B cell (primary cell): ENCODE data around the gene ZNF662. TPM values are rescaled to one million over a fixed set of nuclear protein-coding genes. Genes with fewer than 3 reads are reported as not detected.

Experiments
- ATAC-seq: fragments of 200-7000 bp; cut with Tn5 transposase; one replicate; pipeline ENCODE4 v1.10.0; 2021; ENCODE audit warnings: low read depth, mild to moderate bottlenecking, moderate number of reproducible peaks, moderate library complexity
- CTCF ChIA-PET: fragments of 350-600 bp; sonication (Branson Sonifier 250); formaldehyde crosslinking; loops from one replicate; lab custom pipeline; 2021; ENCODE audit warnings: antibody characterized with exemption, inconsistent platforms; lab: Charles Lee
- POLR2A ChIA-PET: fragments of 350-600 bp; sonication (Branson Sonifier 250); formaldehyde crosslinking; loops from one replicate; lab custom pipeline; 2021; ENCODE audit warnings: antibody characterized with exemption; lab: Charles Lee
- DNase-seq: peaks from one replicate; pipeline ENCODE4 v3.0.0; 2013
- H2AFZ ChIP-seq: 2 replicates; pipeline ENCODE4 v1.6.1; 2012; ENCODE audit warnings: mild to moderate bottlenecking, low read depth, low read length; ENCODE audit not compliant: insufficient read depth, poor library complexity, severe bottlenecking
- H3K27ac ChIP-seq, 2 donors: 1 replicate in 1 of 2; 2 replicates in 1 of 2; pipeline ENCODE4 v1.5.1; 2012 to 2013; ENCODE audit warnings: low read length in 2 of 2, mild to moderate bottlenecking in 2 of 2, moderate library complexity in 1 of 2
- H3K27me3 ChIP-seq, 4 experiments: fragments of 200-600 bp in 1 of 4; sonication (generic) in 1 of 4; replicated peaks in 1 of 4; 1 replicate in 2 of 4; 2 replicates in 2 of 4; pipeline versions ENCODE4 v1.6.1 to v1.7.0; 2013 to 2016; ENCODE audit warnings: low read length in 3 of 4, mild to moderate bottlenecking in 2 of 4, mixed read lengths in 1 of 4, moderate library complexity in 1 of 4; ENCODE audit not compliant: insufficient read depth in 4 of 4, control insufficient read depth in 3 of 4; ENCODE audit errors: control extremely low read depth in 1 of 4
- H3K36me3 ChIP-seq, 2 experiments: replicated peaks in 1 of 2; 1 replicate in 1 of 2; 2 replicates in 1 of 2; pipeline versions ENCODE4 v1.6.1 to v1.7.1; 2013; ENCODE audit warnings: low read length in 1 of 2; ENCODE audit not compliant: insufficient read depth in 2 of 2, control insufficient read depth in 1 of 2; ENCODE audit errors: control extremely low read depth in 1 of 2, extremely low read depth in 1 of 2
- H3K4me1 ChIP-seq, 2 donors: fragments of 200-600 bp in 1 of 2; sonication (generic) in 1 of 2; 1 replicate in 1 of 2; 2 replicates in 1 of 2; pipeline versions ENCODE4 v1.5.1 to v1.6.1; 2013 to 2017; ENCODE audit warnings: low read length in 2 of 2; ENCODE audit not compliant: control insufficient read depth in 2 of 2, insufficient read depth in 2 of 2
- H3K4me2 ChIP-seq: replicated peaks from 2 replicates; pipeline ENCODE3; 2012; ENCODE audit warnings: mild to moderate bottlenecking, low read depth, low read length; ENCODE audit not compliant: poor library complexity, severe bottlenecking
- H3K4me3 ChIP-seq, 5 experiments: fragments of 200-600 bp in 1 of 5; sonication (generic) in 1 of 5; 1 replicate in 3 of 5; 2 replicates in 2 of 5; pipeline versions ENCODE4 v1.5.1 to v1.7.0; 2011 to 2016; ENCODE audit warnings: low read length in 4 of 5, mild to moderate bottlenecking in 4 of 5, low read depth in 2 of 5, control low read depth in 1 of 5, moderate library complexity in 1 of 5; ENCODE audit not compliant: insufficient read depth in 1 of 5; ENCODE audit errors: control extremely low read depth in 1 of 5, extremely low read depth in 1 of 5
- H3K79me2 ChIP-seq: fragments of 200-600 bp; sonication (generic); one replicate; pipeline ENCODE4 v1.6.0; 2016; ENCODE audit warnings: low read length; ENCODE audit not compliant: control insufficient read depth, insufficient read depth
- H3K9ac ChIP-seq: fragments of 200-600 bp; sonication (generic); 2 replicates; pipeline ENCODE4 v1.6.1; 2017; ENCODE audit warnings: mild to moderate bottlenecking, low read length, moderate library complexity
- H3K9me3 ChIP-seq, 3 donors: one replicate each; pipeline versions ENCODE4 v1.6.1 to v1.7.1; 2013; ENCODE audit warnings: low read length in 2 of 3; ENCODE audit not compliant: control insufficient read depth in 2 of 3, insufficient read depth in 1 of 3; ENCODE audit errors: control extremely low read depth in 1 of 3
- H4K20me1 ChIP-seq: 2 replicates; pipeline ENCODE4 v1.6.0; 2012; ENCODE audit warnings: mild to moderate bottlenecking, low read length; ENCODE audit not compliant: insufficient read depth, control insufficient read depth, poor library complexity, severe bottlenecking
- H3K27ac Mint-ChIP-seq: one replicate; pipeline ENCODE4 v1.8.0; 2021; ENCODE audit warnings: mixed read lengths
- H3K27me3 Mint-ChIP-seq: one replicate; pipeline ENCODE4 v1.8.0; 2021; ENCODE audit warnings: mixed read lengths
- H3K4me1 Mint-ChIP-seq: one replicate; pipeline ENCODE4 v1.8.0; 2021; ENCODE audit warnings: mixed read lengths
- H3K4me3 Mint-ChIP-seq: one replicate; pipeline ENCODE4 v1.8.0; 2021; ENCODE audit warnings: mixed read lengths
- H3K9me3 Mint-ChIP-seq: one replicate; pipeline ENCODE4 v1.8.0; 2022; ENCODE audit warnings: mixed read lengths; ENCODE audit not compliant: insufficient read depth
- CTCF ChIP-seq: fragments of 200-600 bp; IDR thresholded peaks from one replicate; pipeline ENCODE4 v1.8.0; 2022; ENCODE audit warnings: antibody characterized with exemption, mild to moderate bottlenecking
- EZH2 ChIP-seq: IDR thresholded peaks from 2 replicates; pipeline ENCODE4 v1.6.1; 2012; ENCODE audit warnings: borderline replicate concordance, low read depth, mild to moderate bottlenecking, moderate library complexity, low read length; ENCODE audit not compliant: insufficient read depth, poor library complexity, severe bottlenecking
- WGBS: methylation state at CpG from one replicate; pipeline ENCODE4 v1.1.5; 2013; ENCODE audit warnings: missing lambda C conversion rate; ENCODE audit not compliant: insufficient coverage; 5-methylcytosine and 5-hydroxymethylcytosine counted together
- intact Hi-C: fragments of 100-400 bp; cut with micrococcal nuclease; formaldehyde crosslinking; loops from one replicate; pipeline ENCODE4 v1.10.0; 2022
- polyA plus RNA-seq: library from polyadenylated mRNA; depleted of rRNA; stranded (reverse); fragments of >200 nt; gene quantifications from 2 replicates; pipeline ENCODE4 v1.2.3, GENCODE V29; 2012
- total RNA-seq, 2 donors: library from RNA; stranded (reverse); fragments of 120-200 nt in 1 of 2; gene quantifications; 1 replicate in 1 of 2; 2 replicates in 1 of 2; pipeline versions ENCODE4 v1.2.3 to v1.2.4, GENCODE V29; 2013 to 2022

Gene ZNF662
- total and polyA plus RNA-seq, 2 donors (not counting 1 experiment from before 2014, with no cell fraction given), result 0.12 to 0.42 TPM

GRCh38 chr3:42906848-42907183 is 874 bp downstream of the ZNF662 start:
- ATAC-seq (no peak), DNase-seq (no peak)
- peaks cover 0 to 19% (median 0%) of the 10 kb centered on the region in 3 donors for H3K9me3 ChIP-seq
- Mint-ChIP-seq H3K27ac (no peak overlapping the region), H3K4me1 (peaks cover 9% of the 10 kb centered on the region), H3K27me3 (peaks cover 58% of the 10 kb centered on the region), H3K9me3 (peaks cover 8% of the 10 kb centered on the region), H3K4me3 (peak overlapping the region; percentile 4)
- H3K4me1 ChIP-seq, result peaks cover 7 to 15% of the 10 kb centered on the region in 2 donors
- TF ChIP-seq CTCF (no peak), EZH2 (no peak)
- H3K4me3 ChIP-seq, result no peak overlapping the region
- no peak overlapping the region for H3K9ac ChIP-seq
- 92% methylated on average over 4 of the region's 4 CpGs for WGBS
- CTCF ChIA-PET, result no interaction called here
- H2AFZ ChIP-seq, result peak overlapping the region; percentile 60
- H3K27ac ChIP-seq, result no peak overlapping the region
- intact Hi-C loops, result no loop called here
- H3K4me2 ChIP-seq, result peak overlapping the region; percentile 66
- POLR2A ChIA-PET, result no interaction called here
- no peaks in the 10 kb centered on the region for H4K20me1 ChIP-seq
- H3K79me2 ChIP-seq, result no peaks in the 10 kb centered on the region
- H3K27me3 ChIP-seq, result peaks cover 0 to 43% (median 17%) of the 10 kb centered on the region in 4 experiments
- H3K36me3 ChIP-seq, result no peaks in the 10 kb centered on the region

- H3K27ac ChIP-seq, result no peak overlapping the region
- CTCF ChIA-PET, result no interaction called here
- H3K36me3 ChIP-seq, result no peaks in the 10 kb centered on the region
- no peak overlapping the region for H3K4me3 ChIP-seq
- ATAC-seq, result no peak
- Mint-ChIP-seq H3K27ac (no peak overlapping the region), H3K9me3 (peaks cover 7% of the 10 kb centered on the region), H3K4me1 (peaks cover 9% of the 10 kb centered on the region), H3K27me3 (peaks cover 45% of the 10 kb centered on the region), H3K4me3 (no peak overlapping the region)
- 80% methylated on average over 5 of the region's 7 CpGs for WGBS
- H4K20me1 ChIP-seq, result no peaks in the 10 kb centered on the region
- no peak overlapping the region for H3K9ac ChIP-seq
- H3K27me3 ChIP-seq, result peaks cover 0 to 35% (median 15%) of the 10 kb centered on the region in 4 experiments
- DNase-seq, result no peak
- peaks cover 7 to 15% of the 10 kb centered on the region in 2 donors for H3K4me1 ChIP-seq
- POLR2A ChIA-PET, result no interaction called here
- intact Hi-C loops, result no loop called here
- TF ChIP-seq EZH2 (no peak), CTCF (no peak)
- H3K79me2 ChIP-seq, result no peaks in the 10 kb centered on the region
- no peak overlapping the region for H2AFZ ChIP-seq
- no peak overlapping the region for H3K4me2 ChIP-seq
- peaks cover 0 to 23% (median 2%) of the 10 kb centered on the region in 3 donors for H3K9me3 ChIP-seq
Measured at GRCh38 chr3:42908675-42909074, 2.7 kb downstream of the ZNF662 start.
